Kidney (tissue), 14 donors: ENCODE measurements around the gene TRIM62. TPM values are rescaled to one million over a fixed set of nuclear protein-coding genes. Genes with fewer than 3 reads are reported as not detected.

ENCODE experiments used
- DNase-seq, 5 donors: peaks; one replicate each; pipeline ENCODE4 v3.0.0-alpha.2; 2013 to 2020
- FAIRE-seq: peaks from 2 replicates; lab custom pipeline; 2012; peaks lifted over from hg19 to GRCh38; lab: Jason Lieb, UNC
- H3K27ac ChIP-seq, 2 donors: one replicate each; pipeline ENCODE4 v1.7.0; 2013; ENCODE audit warnings: low read depth in 2 of 2, low read length in 2 of 2, inconsistent platforms in 1 of 2
- H3K27me3 ChIP-seq: one replicate; pipeline ENCODE4 v1.7.1; 2013; ENCODE audit warnings: low read length, inconsistent platforms; ENCODE audit not compliant: control insufficient read depth, insufficient read depth
- H3K36me3 ChIP-seq, 3 donors: one replicate each; pipeline versions ENCODE4 v1.7.0 to v1.7.1; 2013; ENCODE audit warnings: low read length in 3 of 3, control low read depth in 1 of 3, inconsistent platforms in 1 of 3; ENCODE audit not compliant: insufficient read depth in 3 of 3, control insufficient read depth in 2 of 3
- H3K4me1 ChIP-seq, 3 donors: one replicate each; pipeline versions ENCODE4 v1.7.0 to v1.7.1; 2013; ENCODE audit warnings: low read length in 3 of 3, inconsistent platforms in 1 of 3, low read depth in 1 of 3; ENCODE audit not compliant: control insufficient read depth in 2 of 3, insufficient read depth in 2 of 3
- H3K4me3 ChIP-seq, 3 donors: one replicate each; pipeline versions ENCODE4 v1.7.0 to v1.8.1; 2013; ENCODE audit warnings: low read length in 3 of 3, control low read depth in 1 of 3, inconsistent platforms in 1 of 3
- H3K9ac ChIP-seq, 3 donors: one replicate each; pipeline versions ENCODE4 v1.7.0 to v1.7.1; 2013; ENCODE audit warnings: low read length in 3 of 3, control low read depth in 1 of 3, inconsistent platforms in 1 of 3
- H3K9me3 ChIP-seq, 3 donors: one replicate each; pipeline versions ENCODE4 v1.7.0 to v1.7.1; 2013; ENCODE audit warnings: low read length in 3 of 3, control low read depth in 1 of 3, inconsistent platforms in 1 of 3; ENCODE audit not compliant: control insufficient read depth in 2 of 3, insufficient read depth in 1 of 3
- intact Hi-C: fragments of 100-400 bp; cut with DNase I; formaldehyde crosslinking; loops from one replicate; pipeline ENCODE4 v1.11.1; 2022
- polyA plus RNA-seq: library from polyadenylated mRNA; stranded (reverse); fragments of 350-450 nt; fragmentation: Illumina TruSeq; extraction: RNeasy Lipid Tissue Mini Kit (QIAGEN cat#74804); gene quantifications from one replicate; pipeline ENCODE4 v1.2.3, GENCODE V29; 2014; ENCODE audit warnings: low read depth, low replicate concordance; ENCODE audit not compliant: insufficient read depth
- total RNA-seq: library from RNA; stranded (reverse); fragmentation: NEBNext Ultra II Directional; extraction: Animal tissue kit (Norgen Biotek cat#: 25700); gene quantifications from one replicate; pipeline ENCODE4 v1.2.1, GENCODE V29; 2021
- TF ChIP-seq, protein P1 (sequence below): IDR thresholded peaks from 3 replicates; pipeline ENCODE4 v1.5.1; 2012; ENCODE audit warnings: mild to moderate bottlenecking, moderate library complexity, borderline replicate concordance; ENCODE audit not compliant: insufficient read depth; ENCODE audit errors: extremely low read depth
- donor health status: control.
- donor health status: control.
- donor health status: control.
- donor health status: control.
- donor health status: control.
- donor health status: DM: yes; HTN: yes; CAD: no.
- donor health status: Normal renal cell carcinoma (clear cell type).

TRIM62 gene
- total and polyA plus RNA-seq, 2 donors from 2014 or later = 3.2 to 6.2 TPM

DNA sequence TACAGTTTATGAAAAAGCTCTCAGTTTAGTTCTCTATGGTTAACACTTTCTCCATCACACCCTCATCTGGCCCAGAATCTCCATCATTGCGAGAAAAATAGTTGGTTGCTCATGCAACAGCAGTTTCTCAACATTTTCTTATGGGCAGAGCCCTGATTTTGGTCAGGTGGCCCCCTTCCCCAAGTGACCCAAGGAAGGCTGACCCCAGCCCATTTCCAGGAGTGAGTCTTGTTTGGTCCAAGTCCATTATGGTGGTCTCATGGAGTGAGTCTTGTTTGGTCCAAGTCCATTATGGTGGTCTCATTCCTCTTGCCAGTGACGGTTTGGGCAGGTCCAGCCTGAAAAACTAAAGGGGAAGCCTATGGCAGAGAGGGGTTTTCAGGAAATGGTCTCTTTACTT is 1.5 kb upstream of the TRIM62 start:
- TF ChIP-seq, protein P1, sequence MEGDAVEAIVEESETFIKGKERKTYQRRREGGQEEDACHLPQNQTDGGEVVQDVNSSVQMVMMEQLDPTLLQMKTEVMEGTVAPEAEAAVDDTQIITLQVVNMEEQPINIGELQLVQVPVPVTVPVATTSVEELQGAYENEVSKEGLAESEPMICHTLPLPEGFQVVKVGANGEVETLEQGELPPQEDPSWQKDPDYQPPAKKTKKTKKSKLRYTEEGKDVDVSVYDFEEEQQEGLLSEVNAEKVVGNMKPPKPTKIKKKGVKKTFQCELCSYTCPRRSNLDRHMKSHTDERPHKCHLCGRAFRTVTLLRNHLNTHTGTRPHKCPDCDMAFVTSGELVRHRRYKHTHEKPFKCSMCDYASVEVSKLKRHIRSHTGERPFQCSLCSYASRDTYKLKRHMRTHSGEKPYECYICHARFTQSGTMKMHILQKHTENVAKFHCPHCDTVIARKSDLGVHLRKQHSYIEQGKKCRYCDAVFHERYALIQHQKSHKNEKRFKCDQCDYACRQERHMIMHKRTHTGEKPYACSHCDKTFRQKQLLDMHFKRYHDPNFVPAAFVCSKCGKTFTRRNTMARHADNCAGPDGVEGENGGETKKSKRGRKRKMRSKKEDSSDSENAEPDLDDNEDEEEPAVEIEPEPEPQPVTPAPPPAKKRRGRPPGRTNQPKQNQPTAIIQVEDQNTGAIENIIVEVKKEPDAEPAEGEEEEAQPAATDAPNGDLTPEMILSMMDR = no peak
- H3K9ac ChIP-seq = no peak overlapping the region
- no peaks in the 10 kb centered on the region for H3K27me3 ChIP-seq
- no peaks in the 10 kb centered on the region for H3K36me3 ChIP-seq
- no peaks in the 10 kb centered on the region for H3K9me3 ChIP-seq
- no peak for DNase-seq
- no peak overlapping the region for H3K4me3 ChIP-seq
- intact Hi-C loops = no loop called here
- no peak for FAIRE-seq
- peaks cover 0 to 17% (median 9%) of the 10 kb centered on the region in 3 donors for H3K4me1 ChIP-seq
- no peak overlapping the region for H3K27ac ChIP-seq

DNA sequence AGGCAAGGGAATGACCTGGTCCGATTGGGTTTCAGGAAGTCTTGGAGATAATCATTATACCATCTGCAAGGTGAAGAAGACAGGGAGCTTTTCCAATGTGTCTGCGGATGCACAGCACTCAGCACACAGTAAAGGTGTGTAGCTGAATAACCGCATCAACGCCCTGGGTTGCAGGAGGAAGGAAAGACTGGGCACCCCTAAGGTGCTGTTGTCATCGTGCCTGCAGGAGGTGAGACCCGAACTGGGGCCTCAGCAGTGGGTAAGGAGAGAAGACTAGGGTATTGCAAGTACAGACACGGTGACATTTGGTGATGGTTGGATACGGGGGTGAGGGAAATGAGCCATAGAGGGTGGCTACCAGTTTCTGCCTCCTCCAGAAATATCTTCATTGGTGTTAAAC is 1.1 kb upstream of the TRIM62 start:
- no peak for FAIRE-seq

DNA sequence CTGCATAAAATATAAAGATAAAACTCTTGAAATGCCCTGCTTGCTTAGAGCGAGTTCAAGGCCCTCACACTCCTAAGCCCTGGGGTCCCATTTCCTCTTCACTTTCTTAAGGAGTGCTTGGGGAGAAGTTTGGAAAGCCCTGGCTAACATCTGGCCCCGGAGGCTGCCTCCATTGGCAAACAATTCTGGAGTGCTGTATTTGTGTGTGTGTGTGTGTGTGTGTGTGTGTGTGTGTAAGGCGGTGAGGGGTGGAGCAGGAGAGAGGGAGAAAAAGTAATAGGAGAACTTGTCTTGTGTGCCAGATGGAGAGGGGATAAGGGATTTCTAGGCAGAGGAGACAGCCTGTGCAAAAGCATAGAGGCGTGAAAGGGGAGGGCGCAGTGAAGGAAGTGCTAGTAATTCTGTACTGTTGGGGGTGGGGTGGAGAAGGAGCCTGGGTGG is 578 bp upstream of the TRIM62 start:
- Histone ChIP-seq H3K9me3 (no peaks in the 10 kb centered on the region), H3K4me1 (peaks cover 0 to 17% (median 9%) of the 10 kb centered on the region in 3 donors), H3K27me3 (no peaks in the 10 kb centered on the region), H3K36me3 (no peaks in the 10 kb centered on the region), H3K27ac (no peak overlapping the region), H3K9ac (peak overlapping the region in 1 of 3 donors; percentile 14), H3K4me3 (peak overlapping the region in 2 of 3 donors; percentile 60 to 66)
- TF ChIP-seq, protein P1 = no peak
- intact Hi-C loops = no loop called here
- peak in 4 of 5 donors; percentile 84 to 93 (median 90) for DNase-seq
- no peak for FAIRE-seq

More for the DNA sequence above, 1.1 kb upstream of the TRIM62 start:
- Histone ChIP-seq H3K9me3 (no peaks in the 10 kb centered on the region), H3K4me3 (no peak overlapping the region), H3K9ac (no peak overlapping the region), H3K27ac (no peak overlapping the region), H3K4me1 (peaks cover 0 to 17% (median 9%) of the 10 kb centered on the region in 3 donors), H3K36me3 (no peaks in the 10 kb centered on the region), H3K27me3 (no peaks in the 10 kb centered on the region)
- no peak for DNase-seq
- intact Hi-C loops = no loop called here
- TF ChIP-seq, protein P1 = no peak
